ENCODE measurements around the gene ITPK1. TPM values are rescaled to one million over a fixed set of nuclear protein-coding genes. Genes with fewer than 3 reads are reported as not detected.

ITPK1 gene
- total RNA-seq, 1 experiment from 2014 or later: 60.1 TPM

- peaks cover 4% of the 10 kb centered on the region for H3K4me1 Mint-ChIP-seq (ENCODE audit: low read depth, unreplicated experiment)
- H3K36me3 Mint-ChIP-seq (ENCODE audit: insufficient read depth, unreplicated experiment): peaks cover 7% of the 10 kb centered on the region
- DNase-seq: no peak
- TF ChIP-seq CTCF (IDR thresholded peaks at IDR 0.05; ENCODE audit: insufficient read depth in 1 of 2, low read depth in 1 of 2, low read length in 1 of 2, severe bottlenecking in 1 of 2, unreplicated experiment in 1 of 2): no peak
- ChIA-PET CTCF (no interaction called here), POLR2A (no interaction called here)
- H3K9me3 ChIP-seq: no peaks in the 10 kb centered on the region
- H3K4me3 ChIP-seq (ENCODE audit: low read depth, low read length): no peak overlapping the region
- no peaks in the 10 kb centered on the region for H3K9me3 Mint-ChIP-seq (ENCODE audit: unreplicated experiment)
- intact Hi-C loops (cut with micrococcal nuclease; ENCODE audit: unreplicated experiment): no loop called here
- H3K4me3 Mint-ChIP-seq (ENCODE audit: unreplicated experiment): no peak overlapping the region
- no peak overlapping the region for H3K27ac Mint-ChIP-seq (ENCODE audit: unreplicated experiment)
- no TSS peak for BruUV-seq (replicated peaks)
- H3K27me3 Mint-ChIP-seq (ENCODE audit: insufficient read depth, unreplicated experiment): no peaks in the 10 kb centered on the region
- no peaks in the 10 kb centered on the region for H3K36me3 ChIP-seq (ENCODE audit: control insufficient read depth, insufficient read depth, low read length)
- no peaks in the 10 kb centered on the region for H3K27me3 ChIP-seq (replicated peaks; ENCODE audit: control insufficient read depth, insufficient read depth, low read length)
- H3K4me1 ChIP-seq: no peaks in the 10 kb centered on the region
These were observed 99.4 kb downstream of the ITPK1 start for GRCh38 chr14:93016275-93016845.

- no peaks in the 10 kb centered on the region for H3K9me3 ChIP-seq
- H3K4me1 ChIP-seq: no peaks in the 10 kb centered on the region
- Mint-ChIP-seq H3K27ac (ENCODE audit: unreplicated experiment) (no peak overlapping the region), H3K27me3 (ENCODE audit: insufficient read depth, unreplicated experiment) (no peaks in the 10 kb centered on the region), H3K36me3 (ENCODE audit: insufficient read depth, unreplicated experiment) (peaks cover 7% of the 10 kb centered on the region), H3K9me3 (ENCODE audit: unreplicated experiment) (no peaks in the 10 kb centered on the region), H3K4me1 (ENCODE audit: low read depth, unreplicated experiment) (peaks cover 4% of the 10 kb centered on the region), H3K4me3 (ENCODE audit: unreplicated experiment) (no peak overlapping the region)
- ChIA-PET POLR2A (no interaction called here), CTCF (no interaction called here)
- BruUV-seq (replicated peaks): no TSS peak
- H3K4me3 ChIP-seq (ENCODE audit: low read depth, low read length): no peak overlapping the region
- DNase-seq: no peak
- intact Hi-C loops (cut with micrococcal nuclease; ENCODE audit: unreplicated experiment): no loop called here
- no peak for TF ChIP-seq CTCF (IDR thresholded peaks at IDR 0.05; ENCODE audit: insufficient read depth in 1 of 2, low read depth in 1 of 2, low read length in 1 of 2, severe bottlenecking in 1 of 2, unreplicated experiment in 1 of 2)
- no peaks in the 10 kb centered on the region for H3K36me3 ChIP-seq (ENCODE audit: control insufficient read depth, insufficient read depth, low read length)
- H3K27me3 ChIP-seq (replicated peaks; ENCODE audit: control insufficient read depth, insufficient read depth, low read length): no peaks in the 10 kb centered on the region
These were observed 100.2 kb downstream of the ITPK1 start for GRCh38 chr14:93015505-93015904.

- Mint-ChIP-seq H3K27me3 (ENCODE audit: insufficient read depth, unreplicated experiment) (no peaks in the 10 kb centered on the region), H3K27ac (ENCODE audit: unreplicated experiment) (no peak overlapping the region), H3K36me3 (ENCODE audit: insufficient read depth, unreplicated experiment) (peaks cover 7% of the 10 kb centered on the region), H3K9me3 (ENCODE audit: unreplicated experiment) (no peaks in the 10 kb centered on the region), H3K4me1 (ENCODE audit: low read depth, unreplicated experiment) (peaks cover 4% of the 10 kb centered on the region), H3K4me3 (ENCODE audit: unreplicated experiment) (no peak overlapping the region)
- no peak overlapping the region for H3K4me3 ChIP-seq (ENCODE audit: low read depth, low read length)
- H3K27me3 ChIP-seq (replicated peaks; ENCODE audit: control insufficient read depth, insufficient read depth, low read length): no peaks in the 10 kb centered on the region
- ChIA-PET POLR2A (no interaction called here), CTCF (no interaction called here)
- no peaks in the 10 kb centered on the region for H3K9me3 ChIP-seq
- no peaks in the 10 kb centered on the region for H3K36me3 ChIP-seq (ENCODE audit: control insufficient read depth, insufficient read depth, low read length)
- no peak for DNase-seq
- intact Hi-C loops (cut with micrococcal nuclease; ENCODE audit: unreplicated experiment): no loop called here
- no peaks in the 10 kb centered on the region for H3K4me1 ChIP-seq
- BruUV-seq (replicated peaks): no TSS peak
- no peak for TF ChIP-seq CTCF (IDR thresholded peaks at IDR 0.05; ENCODE audit: insufficient read depth in 1 of 2, low read depth in 1 of 2, low read length in 1 of 2, severe bottlenecking in 1 of 2, unreplicated experiment in 1 of 2)
These were observed 100.7 kb downstream of the ITPK1 start for GRCh38 chr14:93015064-93015463.
